Smooth muscle cell (in vitro differentiated cells): ENCODE measurements around the gene WNT7B. TPM values are rescaled to one million over a fixed set of nuclear protein-coding genes. Genes with fewer than 3 reads are reported as not detected.

Experiments
- DNase-seq: peaks from one replicate; lab custom pipeline; 2025; ENCODE audit not compliant: unreplicated experiment; lab: John Stamatoyannopoulos, UW
- H2AFZ ChIP-seq: fragments of 200-600 bp; sonication (generic); 2 replicates; pipeline ENCODE4 v1.6.0; 2016; ENCODE audit warnings: antibody characterized with exemption, low read depth, mild to moderate bottlenecking
- H3F3A ChIP-seq: fragments of 200-600 bp; sonication (generic); 2 replicates; pipeline ENCODE4 v1.6.0; 2017; ENCODE audit warnings: antibody characterized with exemption, low read depth
- H3K27ac ChIP-seq: fragments of 200-600 bp; sonication (generic); 2 replicates; pipeline ENCODE4 v1.5.1; 2016; ENCODE audit warnings: low read depth, mild to moderate bottlenecking
- H3K27me3 ChIP-seq: fragments of 200-600 bp; sonication (generic); 2 replicates; pipeline ENCODE4 v1.6.1; 2016; ENCODE audit warnings: low read depth, mild to moderate bottlenecking
- H3K36me3 ChIP-seq: fragments of 200-600 bp; sonication (generic); 2 replicates; pipeline ENCODE4 v1.5.1; 2016; ENCODE audit warnings: low read depth
- H3K4me1 ChIP-seq: fragments of 200-600 bp; sonication (generic); 2 replicates; pipeline ENCODE4 v1.5.1; 2016; ENCODE audit warnings: low read depth
- H3K4me2 ChIP-seq: fragments of 200-600 bp; sonication (generic); 2 replicates; pipeline ENCODE4 v1.6.0; 2016; ENCODE audit warnings: mild to moderate bottlenecking
- H3K4me3 ChIP-seq: fragments of 200-600 bp; sonication (generic); 2 replicates; pipeline ENCODE4 v1.5.1; 2016; ENCODE audit warnings: mild to moderate bottlenecking
- H3K79me2 ChIP-seq: fragments of 200-600 bp; sonication (generic); 2 replicates; pipeline ENCODE4 v1.6.0; 2016; ENCODE audit warnings: low read depth, mild to moderate bottlenecking
- H3K9ac ChIP-seq: fragments of 200-600 bp; sonication (generic); 2 replicates; pipeline ENCODE4 v1.6.0; 2016; ENCODE audit warnings: low read depth
- H3K9me3 ChIP-seq: fragments of 200-600 bp; sonication (generic); replicated peaks from 2 replicates; pipeline ENCODE4 v1.5.1; 2016; ENCODE audit warnings: low read depth
- H4K20me1 ChIP-seq: fragments of 200-600 bp; sonication (generic); 2 replicates; pipeline ENCODE4 v1.6.0; 2016; ENCODE audit warnings: low read depth
- CTCF ChIP-seq: fragments of 200-600 bp; sonication (generic); IDR thresholded peaks from 2 replicates; pipeline ENCODE4 v1.5.1; 2017; ENCODE audit warnings: borderline replicate concordance, mild to moderate bottlenecking, antibody characterized with exemption; ENCODE audit not compliant: insufficient read depth, poor library complexity, severe bottlenecking
- WGBS: methylation state at CpG from one replicate; pipeline ENCODE4 v1.1.7; 2016; ENCODE audit warnings: low lambda C conversion rate; 5-methylcytosine and 5-hydroxymethylcytosine counted together
- polyA plus RNA-seq: library from polyadenylated mRNA; unstranded; fragments of >200 nt; fragmentation: Nextera tagmentation; extraction: Ambion mirVana; gene quantifications from 2 replicates; pipeline ENCODE4 v1.2.1, GENCODE V29; 2016
- total RNA-seq: library from RNA; depleted of rRNA; stranded (reverse); fragments of >200 nt; gene quantifications from 2 replicates; pipeline ENCODE4 v1.2.3, GENCODE V29; 2014

The WNT7B gene
- total and polyA plus RNA-seq, 2 experiments from 2014 or later = 0.69 to 1.6 TPM

GRCh38 chr22:45880091-45880715, 96.8 kb downstream of the WNT7B start:
- Histone ChIP-seq H3K4me1 (peaks cover 12% of the 10 kb centered on the region), H3K4me2 (no peak overlapping the region), H3K9me3 (no peaks in the 10 kb centered on the region), H3F3A (no peaks in the 10 kb centered on the region), H4K20me1 (no peaks in the 10 kb centered on the region), H2AFZ (no peak overlapping the region), H3K4me3 (no peak overlapping the region), H3K79me2 (no peaks in the 10 kb centered on the region), H3K36me3 (no peaks in the 10 kb centered on the region), H3K27me3 (peaks cover 9% of the 10 kb centered on the region), H3K9ac (no peak overlapping the region), H3K27ac (no peak overlapping the region)
- 89% methylated on average over 22 of the region's 22 CpGs for WGBS
- DNase-seq = no peak
- TF ChIP-seq CTCF = no peak

DNA sequence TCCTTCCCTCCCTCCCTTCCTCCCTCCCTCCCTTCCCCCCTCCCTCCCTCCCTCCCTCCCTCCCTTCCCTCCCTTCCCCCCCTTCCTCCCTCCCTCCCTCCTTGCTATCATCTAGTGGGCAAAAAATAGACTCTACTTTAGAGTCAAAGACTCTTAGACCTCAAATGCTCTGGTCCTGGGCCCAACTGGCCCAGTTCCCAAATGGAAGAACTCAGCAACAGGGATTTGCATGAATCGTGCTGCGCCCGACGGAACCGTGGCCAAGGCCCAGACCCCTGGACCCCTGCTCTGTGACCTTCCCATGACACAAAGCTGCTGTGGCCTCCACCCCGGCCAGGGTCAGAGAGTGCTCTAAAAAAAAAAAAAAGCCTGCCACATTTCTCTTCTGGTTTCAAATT, 97.4 kb downstream of the WNT7B start:
- Histone ChIP-seq H2AFZ (no peak overlapping the region), H3K4me1 (peaks cover 12% of the 10 kb centered on the region), H3K36me3 (no peaks in the 10 kb centered on the region), H3K4me3 (no peak overlapping the region), H3K9me3 (no peaks in the 10 kb centered on the region), H3K79me2 (no peaks in the 10 kb centered on the region), H3K27ac (no peak overlapping the region), H3F3A (no peaks in the 10 kb centered on the region), H3K9ac (no peak overlapping the region), H3K27me3 (peaks cover 9% of the 10 kb centered on the region), H3K4me2 (no peak overlapping the region), H4K20me1 (no peaks in the 10 kb centered on the region)
- 95% methylated on average over 6 of the region's 6 CpGs for WGBS
- TF ChIP-seq CTCF = no peak
- DNase-seq = no peak

GRCh38 chr22:45878901-45879551, 97.9 kb downstream of the WNT7B start:
- Histone ChIP-seq H3F3A (no peaks in the 10 kb centered on the region), H3K4me2 (no peak overlapping the region), H4K20me1 (no peaks in the 10 kb centered on the region), H2AFZ (no peak overlapping the region), H3K79me2 (no peaks in the 10 kb centered on the region), H3K27ac (no peak overlapping the region), H3K9ac (no peak overlapping the region), H3K9me3 (no peaks in the 10 kb centered on the region), H3K4me3 (no peak overlapping the region), H3K36me3 (no peaks in the 10 kb centered on the region), H3K27me3 (peaks cover 9% of the 10 kb centered on the region), H3K4me1 (peaks cover 12% of the 10 kb centered on the region)
- no peak for TF ChIP-seq CTCF
- DNase-seq = no peak
- 76% methylated on average over 13 of the region's 16 CpGs for WGBS
